Measurements from ENCODE around the gene CTSG.
"Not testable (repeated sequence)": the region's sequence is repeated elsewhere in the genome, so short reads cannot be mapped to it uniquely, and the experiment has no call there.

Gene CTSG

GRCh38 chr14:24542346-24542936 lies 33.6 kb downstream of the CTSG start:
- DNase-seq = no peak

- DNase-seq = no peak
Observed at GRCh38 chr14:24535737-24536136, 40.3 kb downstream of the CTSG start.

- DNase-seq = no peak
Observed at GRCh38 chr14:24534286-24534685, 41.8 kb downstream of the CTSG start.

- DNase-seq = not testable (repeated sequence)
Observed at GRCh38 chr14:24525877-24526620, 50.0 kb downstream of the CTSG start.
